Measurements from ENCODE around the gene MTERF1.

MTERF1 gene

GRCh38 chr7:91835826-91836368, 44.6 kb downstream of the MTERF1 start:
- TF ChIP-seq CTCF (IDR thresholded peaks at IDR 0.05; ENCODE audit: insufficient read depth, low read depth, low read length, missing control alignments), result no peak
- peak; percentile 50 for DNase-seq (ENCODE audit: low read depth)
- no peak overlapping the region for H3K4me3 ChIP-seq (ENCODE audit: low read length)

GRCh38 chr7:91835091-91835825, 45.2 kb downstream of the MTERF1 start:
- no peak for TF ChIP-seq CTCF (IDR thresholded peaks at IDR 0.05; ENCODE audit: insufficient read depth, low read depth, low read length, missing control alignments)
- DNase-seq (ENCODE audit: low read depth), result peak; percentile 20
- H3K4me3 ChIP-seq (ENCODE audit: low read length), result no peak overlapping the region

- no peak for TF ChIP-seq CTCF (IDR thresholded peaks at IDR 0.05; ENCODE audit: insufficient read depth, low read depth, low read length, missing control alignments)
- H3K4me3 ChIP-seq (ENCODE audit: low read length), result no peak overlapping the region
- no peak for DNase-seq (ENCODE audit: low read depth)
Observed at GRCh38 chr7:91832493-91833045, 47.9 kb downstream of the MTERF1 start.

- H3K4me3 ChIP-seq (ENCODE audit: low read length), result no peak overlapping the region
- no peak for DNase-seq (ENCODE audit: low read depth)
- TF ChIP-seq CTCF (IDR thresholded peaks at IDR 0.05; ENCODE audit: insufficient read depth, low read depth, low read length, missing control alignments), result no peak
Observed at GRCh38 chr7:91827169-91827568, 53.3 kb downstream of the MTERF1 start.

- peak; percentile 7 for DNase-seq (ENCODE audit: low read depth)
Observed at GRCh38 chr7:91826377-91826776, 54.1 kb downstream of the MTERF1 start.

GRCh38 chr7:91824201-91824600, 56.3 kb downstream of the MTERF1 start:
- no peak overlapping the region for H3K4me3 ChIP-seq (ENCODE audit: low read length)
- DNase-seq (ENCODE audit: low read depth), result no peak
- no peak for TF ChIP-seq CTCF (IDR thresholded peaks at IDR 0.05; ENCODE audit: insufficient read depth, low read depth, low read length, missing control alignments)

More at GRCh38 chr7:91826377-91826776, 54.1 kb downstream of the MTERF1 start:
- H3K4me3 ChIP-seq (ENCODE audit: low read length), result no peak overlapping the region
- no peak for TF ChIP-seq CTCF (IDR thresholded peaks at IDR 0.05; ENCODE audit: insufficient read depth, low read depth, low read length, missing control alignments)
